ENCODE data around the gene GOLGA5.
"Not testable (repeated sequence)": the region's sequence is repeated elsewhere in the genome, so short reads cannot be mapped to it uniquely, and the experiment has no call there.

Gene GOLGA5

DNA sequence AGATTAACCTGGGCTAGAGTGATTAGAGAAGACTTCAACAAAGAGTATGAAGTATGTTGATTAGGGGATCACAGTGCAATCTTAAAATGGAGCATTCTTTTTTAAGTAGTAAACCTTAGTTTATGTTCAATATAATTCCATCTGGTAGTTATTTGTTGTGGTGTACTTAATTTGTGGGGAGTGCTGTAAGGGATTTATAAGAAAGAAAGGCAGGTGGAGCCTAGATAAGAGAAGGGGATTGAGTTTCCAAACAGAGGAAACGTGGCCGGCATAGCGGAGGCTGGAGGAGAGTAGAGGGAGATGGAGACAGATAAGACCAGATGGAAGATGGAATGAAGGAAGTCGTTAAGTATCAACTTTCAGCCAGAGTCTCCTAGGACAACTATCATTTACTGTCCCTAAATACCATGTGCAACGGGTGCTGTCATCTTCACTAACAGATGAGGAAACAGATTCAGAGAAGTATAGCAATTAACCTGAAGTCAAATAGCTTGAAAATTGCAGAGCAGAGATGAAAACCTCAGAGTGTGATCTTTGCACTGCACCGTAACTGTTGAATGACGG is 38.1 kb downstream of the GOLGA5 start:
- no peak for DNase-seq

DNA sequence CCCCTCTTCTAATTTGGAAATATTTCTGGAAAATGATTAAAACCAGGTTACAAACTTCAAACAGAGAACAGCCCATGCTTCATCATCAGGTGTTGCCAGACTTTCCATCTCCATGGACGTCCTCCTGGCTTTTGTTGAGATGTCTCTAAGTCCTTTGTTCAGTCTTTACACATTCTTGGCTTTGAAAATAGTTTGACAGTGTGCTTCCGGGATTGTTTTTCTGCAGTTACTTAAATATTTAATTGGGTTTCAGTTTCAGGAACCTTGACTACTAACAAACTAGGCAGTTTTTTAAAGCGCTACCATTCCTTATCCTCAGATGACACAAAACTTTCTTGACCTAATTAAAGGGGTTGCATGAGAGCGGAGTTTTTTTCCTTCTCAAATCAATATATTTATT is 47.8 kb downstream of the GOLGA5 start:
- no peak for DNase-seq

DNA sequence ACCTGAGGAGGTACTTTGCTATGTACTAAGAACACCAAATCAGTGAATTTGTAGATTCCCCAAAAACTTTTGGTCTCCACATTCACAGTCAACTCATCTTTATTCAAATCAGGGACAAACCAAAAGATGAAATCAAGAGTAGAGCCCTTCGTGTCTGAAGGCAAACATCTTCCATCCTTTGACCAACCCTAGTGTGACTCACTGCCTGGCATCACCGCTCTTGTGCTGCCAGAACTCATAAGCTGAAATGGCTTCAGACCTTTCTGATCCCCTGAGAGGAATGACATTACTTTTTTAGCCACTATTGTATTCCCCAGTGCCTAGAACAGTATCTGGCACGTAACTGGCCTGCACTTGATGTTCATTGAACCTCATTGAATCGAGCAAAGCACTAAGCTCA is 50.1 kb downstream of the GOLGA5 start:
- no peak for DNase-seq

DNA sequence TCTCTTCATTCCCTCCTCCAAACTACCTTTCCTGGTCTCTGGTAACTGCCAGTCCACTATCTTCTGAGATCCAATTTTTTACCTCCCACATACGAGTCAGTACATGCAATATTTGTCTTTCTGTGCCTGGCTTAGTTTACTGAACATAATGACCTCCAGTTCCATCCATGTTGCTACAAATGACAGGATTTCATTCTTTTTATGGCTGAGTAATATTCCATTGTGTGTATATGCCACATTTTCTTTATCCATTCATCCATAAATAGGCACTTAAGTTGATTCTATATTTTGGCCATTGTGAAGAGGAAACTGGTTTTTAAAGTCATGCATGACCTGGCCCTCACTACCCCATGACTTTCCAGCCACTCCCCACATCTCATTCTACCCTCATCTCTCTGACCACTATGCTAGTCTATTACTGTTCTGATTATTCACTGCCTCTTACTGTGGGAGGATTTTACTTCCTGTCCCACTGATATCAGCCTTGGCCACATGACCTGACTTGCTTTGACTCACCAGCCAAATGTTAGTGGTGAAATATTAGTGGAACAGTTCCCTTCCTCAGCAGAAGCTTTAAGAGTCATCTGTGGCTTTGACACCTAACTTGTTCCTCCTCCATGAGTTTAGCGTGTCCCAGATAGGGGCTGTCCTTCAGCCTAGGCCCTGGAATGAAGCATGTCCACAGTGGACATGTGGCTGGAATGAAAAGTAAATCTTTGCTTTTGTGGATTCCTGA is 52.2 kb downstream of the GOLGA5 start:
- DNase-seq, result no peak

DNA sequence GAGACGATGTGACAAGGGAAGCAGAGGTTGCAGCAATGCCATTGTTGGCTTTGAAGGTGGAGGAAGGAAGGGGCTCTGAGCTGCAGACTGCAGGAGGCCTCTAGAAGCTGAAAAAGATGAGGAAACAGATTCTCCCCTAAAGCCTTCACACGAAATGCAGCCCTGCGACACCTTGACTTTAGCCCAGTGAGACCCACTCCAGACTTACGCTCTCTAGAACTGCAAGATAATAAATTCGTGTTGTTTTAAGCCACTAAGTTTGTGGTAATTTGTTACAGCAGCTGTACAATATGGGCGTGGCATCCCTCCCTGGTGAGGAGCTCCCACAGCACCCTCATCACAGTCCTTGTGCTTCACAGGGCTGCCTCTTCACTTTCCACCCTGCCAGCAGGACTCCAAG is 53.2 kb downstream of the GOLGA5 start:
- no peak for DNase-seq

DNA sequence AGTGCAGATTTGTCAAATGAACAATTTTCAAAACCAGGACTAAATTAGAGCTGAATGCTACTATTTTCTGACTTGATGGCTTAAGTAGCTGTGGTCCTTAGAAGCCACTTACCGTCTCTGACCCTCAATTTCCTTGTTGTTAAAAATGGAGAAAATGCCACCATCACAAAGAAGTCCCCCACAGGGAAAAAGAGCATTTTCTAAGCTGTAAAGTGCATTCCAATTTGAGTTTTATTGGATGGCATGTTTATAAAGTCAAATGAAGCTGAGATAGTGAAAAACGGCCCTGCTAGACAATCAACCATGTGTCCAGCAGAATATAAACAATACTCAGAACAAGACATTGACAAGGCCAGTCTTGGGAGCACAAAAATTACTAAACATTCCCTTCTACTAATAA is 53.6 kb downstream of the GOLGA5 start:
- no peak for DNase-seq

DNA sequence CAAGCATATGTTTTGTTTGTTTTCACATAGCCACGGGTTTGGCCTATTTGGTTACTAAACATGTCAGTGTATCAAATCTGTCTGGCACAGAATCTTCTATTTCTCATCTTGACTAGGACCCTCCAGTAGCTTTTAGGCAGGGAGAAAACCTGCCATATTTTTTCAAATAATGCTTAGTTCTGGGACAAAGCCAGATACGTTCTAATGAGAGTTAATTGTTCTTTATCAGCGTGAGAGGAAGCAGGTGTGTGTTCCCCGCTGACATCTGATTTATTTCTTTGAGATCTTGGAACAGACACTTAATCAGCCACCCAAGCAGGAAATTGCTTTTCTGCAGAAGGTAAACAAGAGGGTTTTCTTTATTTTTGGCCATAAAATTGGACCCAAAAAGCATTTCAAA is 54.8 kb downstream of the GOLGA5 start:
- peak; percentile 87 for DNase-seq

DNA sequence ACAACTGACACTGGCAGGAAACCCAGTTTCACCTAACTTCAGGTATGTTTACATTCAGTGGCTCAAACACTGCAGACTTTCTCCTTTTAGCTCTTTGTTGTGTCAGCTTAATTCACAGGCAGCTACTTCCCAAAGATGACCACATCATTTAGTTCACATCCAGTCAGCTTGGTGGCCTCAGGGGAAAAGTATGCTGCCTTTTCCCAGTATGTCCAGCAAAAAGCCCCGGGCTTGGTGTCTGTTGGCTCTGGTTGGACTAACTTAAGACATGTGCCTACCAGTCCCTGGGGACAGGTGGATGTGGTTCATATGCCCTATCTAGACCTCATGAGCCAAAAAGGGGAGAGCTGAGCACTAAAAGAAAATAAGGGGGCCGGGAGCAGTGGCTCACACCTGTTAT is 56.4 kb downstream of the GOLGA5 start:
- no peak for DNase-seq

DNA sequence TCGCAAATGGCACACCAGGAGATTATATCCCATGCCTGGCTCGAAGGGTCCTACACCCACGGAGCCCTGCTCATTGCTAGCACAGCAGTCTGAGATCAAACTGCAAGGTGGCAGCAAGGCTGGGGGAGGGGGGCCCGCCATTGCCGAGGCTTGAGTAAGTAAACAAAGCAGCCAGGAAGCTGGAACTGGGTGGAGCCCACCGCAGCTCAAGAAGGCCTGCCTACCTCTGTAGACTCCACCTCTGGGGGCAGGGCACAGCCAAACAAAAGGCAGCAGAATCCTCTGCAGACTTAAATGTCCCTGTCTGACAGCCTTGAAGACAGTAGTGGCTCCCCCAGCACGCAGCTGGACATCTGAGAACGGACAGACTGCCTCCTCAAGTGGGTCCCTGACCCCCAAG is 59.0 kb downstream of the GOLGA5 start:
- not testable (repeated sequence) for DNase-seq

DNA sequence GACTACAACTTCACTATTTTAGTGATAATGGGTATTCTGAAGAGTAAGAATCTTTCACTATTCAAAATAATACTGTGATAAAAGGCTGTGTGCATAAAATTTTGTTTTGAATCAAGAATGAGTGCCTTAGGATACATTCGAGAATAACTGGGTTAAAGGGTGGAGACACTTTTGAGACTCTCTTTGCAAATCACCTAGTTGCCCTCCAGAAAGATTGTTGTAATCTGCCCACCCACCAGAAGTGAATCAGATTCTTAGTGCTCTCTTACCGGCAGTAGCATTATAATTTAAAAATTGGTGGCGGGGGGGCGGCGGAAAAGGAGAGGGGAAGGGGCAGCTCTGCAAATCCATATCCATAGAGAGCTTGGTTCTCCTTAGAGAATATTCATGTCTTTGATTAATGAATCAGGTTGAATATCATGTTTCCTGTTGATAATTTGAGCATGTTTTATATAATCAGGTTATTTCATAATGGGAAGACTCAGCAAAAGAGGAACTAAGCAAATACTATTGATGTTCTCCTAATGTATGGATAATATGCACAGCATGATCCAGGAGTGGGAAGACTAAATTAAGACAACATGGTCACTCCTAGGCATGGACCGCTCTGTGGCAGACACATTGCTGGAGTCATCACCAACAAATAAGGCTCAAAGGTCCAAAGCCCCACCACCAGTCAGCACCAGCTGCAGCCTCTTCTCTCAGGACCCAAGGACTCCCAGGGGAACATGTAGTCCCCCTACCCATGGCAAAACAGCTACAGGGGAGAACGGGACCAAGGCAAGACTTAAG is 66.1 kb downstream of the GOLGA5 start:
- DNase-seq, result no peak

DNA sequence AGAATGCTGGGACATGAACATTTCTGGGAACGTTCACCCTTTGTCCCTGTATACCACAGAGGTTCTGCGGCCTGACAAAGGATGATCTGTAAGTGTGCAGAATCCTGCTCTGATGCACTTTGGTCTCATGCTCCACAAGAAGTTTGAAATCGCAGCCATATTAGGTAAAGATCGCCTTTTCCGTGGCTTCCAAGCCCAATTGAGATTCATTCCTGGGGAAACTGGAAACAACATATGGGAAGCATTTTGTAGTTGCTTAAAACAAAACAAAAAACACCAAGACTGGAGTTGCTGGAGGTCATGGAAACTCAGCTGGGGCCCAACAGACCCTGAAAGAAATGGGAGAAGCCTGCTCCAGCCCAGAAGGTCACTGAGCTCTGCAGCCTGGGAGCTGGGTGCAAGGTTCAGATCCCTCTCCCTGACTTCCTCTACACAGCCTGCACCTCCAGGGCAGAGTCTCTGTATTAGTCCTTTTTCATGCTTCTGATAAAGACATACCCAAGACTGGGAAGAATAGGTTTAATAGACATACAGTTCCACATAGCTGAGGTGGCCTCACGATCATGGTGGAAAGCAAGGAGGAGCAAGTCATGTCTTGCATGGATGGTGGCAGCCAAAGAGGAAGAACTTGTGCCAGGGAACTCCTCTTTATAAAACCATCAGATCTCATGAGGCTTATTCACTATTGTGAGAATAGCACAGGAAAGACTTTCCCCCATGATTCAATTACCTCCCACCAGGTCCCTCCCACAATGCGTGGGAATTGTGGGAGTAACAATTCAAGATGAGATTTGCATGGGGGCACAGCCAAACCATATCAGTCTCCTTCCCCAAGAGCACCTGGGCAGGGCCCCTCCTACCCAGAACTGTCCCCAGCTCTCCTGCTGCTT is 68.0 kb downstream of the GOLGA5 start:
- DNase-seq, result no peak

DNA sequence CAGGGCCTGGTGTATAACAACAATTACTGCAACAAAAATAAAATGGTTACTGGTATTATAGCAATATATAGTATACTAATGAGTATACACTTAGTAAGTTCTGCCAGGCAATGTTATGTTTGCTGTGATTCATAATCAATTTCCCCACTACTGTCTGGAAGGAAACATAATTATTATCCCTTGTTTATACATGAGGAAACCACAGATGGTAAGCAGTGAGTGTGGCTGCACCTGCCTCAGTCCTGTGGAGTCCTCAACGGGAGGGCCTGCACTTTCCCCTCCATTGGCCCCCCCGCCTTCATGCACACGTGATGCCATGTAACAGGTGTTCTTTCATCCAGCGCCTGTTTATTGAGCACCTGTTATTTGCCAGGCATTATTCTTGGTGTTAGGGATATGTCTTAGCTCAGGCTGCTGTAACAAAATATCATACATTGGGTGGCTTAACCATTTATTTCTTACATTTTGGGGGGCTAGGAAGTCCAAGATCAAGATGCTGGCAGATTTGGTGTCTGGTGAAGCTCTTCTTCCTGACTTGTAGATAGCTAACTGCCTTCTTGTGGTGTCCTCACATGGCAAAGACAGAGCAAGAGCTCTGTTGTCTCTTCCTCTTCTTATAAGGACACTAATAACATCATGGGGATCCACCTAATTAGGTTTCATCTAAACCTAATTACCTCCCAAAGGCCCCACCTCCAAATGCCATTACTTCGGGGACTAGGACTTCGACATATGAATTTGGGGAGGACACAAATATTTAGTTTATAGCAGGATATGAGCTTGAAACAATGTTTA is 69.4 kb downstream of the GOLGA5 start:
- peak; percentile 93 for DNase-seq

DNA sequence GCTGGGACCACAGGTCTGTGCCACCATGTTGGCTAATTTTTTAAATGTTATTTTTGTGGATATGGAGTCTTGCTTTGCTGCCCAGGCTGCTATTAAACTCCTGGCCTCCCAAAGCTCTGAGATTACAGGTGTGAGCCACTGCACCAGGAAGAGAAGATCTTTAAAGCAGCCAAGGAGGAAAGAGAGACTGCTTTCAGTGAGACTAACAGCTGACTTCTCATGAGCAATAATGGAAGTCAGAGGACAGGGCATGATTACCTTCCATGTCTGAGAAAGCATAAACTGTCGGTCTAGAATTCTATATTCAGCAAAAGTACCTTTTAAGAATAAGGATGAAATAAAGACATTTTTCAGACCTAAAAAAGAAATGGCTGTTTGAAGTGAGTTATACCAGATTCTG is 71.6 kb downstream of the GOLGA5 start:
- DNase-seq, result no peak

DNA sequence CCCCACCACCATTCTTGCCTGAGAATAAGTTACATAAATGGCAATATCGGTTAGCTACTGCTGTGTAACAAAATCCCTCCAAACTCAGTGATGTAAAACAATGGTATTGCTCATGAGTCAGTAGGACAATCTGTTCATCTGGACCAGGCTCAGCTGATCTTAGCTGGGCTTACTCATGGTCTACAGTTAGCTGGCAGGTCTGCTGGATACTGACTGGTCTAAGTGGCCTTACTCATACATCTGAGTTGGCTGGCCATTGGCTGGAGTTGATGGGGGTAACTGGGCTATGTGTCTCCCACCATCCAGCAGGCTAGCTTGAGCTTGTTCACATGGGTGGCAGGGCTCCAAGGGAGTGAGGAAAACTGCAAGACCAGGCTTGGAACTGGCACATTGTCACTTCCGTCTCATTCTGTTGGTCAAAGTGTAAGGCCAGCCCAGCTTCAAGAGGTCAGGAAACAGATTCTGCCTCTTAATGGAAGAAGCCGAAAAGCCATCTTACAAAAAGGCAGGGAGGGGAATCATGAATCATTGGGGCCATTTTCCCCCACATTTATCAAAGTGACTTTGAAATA is 72.2 kb downstream of the GOLGA5 start:
- no peak for DNase-seq

DNA sequence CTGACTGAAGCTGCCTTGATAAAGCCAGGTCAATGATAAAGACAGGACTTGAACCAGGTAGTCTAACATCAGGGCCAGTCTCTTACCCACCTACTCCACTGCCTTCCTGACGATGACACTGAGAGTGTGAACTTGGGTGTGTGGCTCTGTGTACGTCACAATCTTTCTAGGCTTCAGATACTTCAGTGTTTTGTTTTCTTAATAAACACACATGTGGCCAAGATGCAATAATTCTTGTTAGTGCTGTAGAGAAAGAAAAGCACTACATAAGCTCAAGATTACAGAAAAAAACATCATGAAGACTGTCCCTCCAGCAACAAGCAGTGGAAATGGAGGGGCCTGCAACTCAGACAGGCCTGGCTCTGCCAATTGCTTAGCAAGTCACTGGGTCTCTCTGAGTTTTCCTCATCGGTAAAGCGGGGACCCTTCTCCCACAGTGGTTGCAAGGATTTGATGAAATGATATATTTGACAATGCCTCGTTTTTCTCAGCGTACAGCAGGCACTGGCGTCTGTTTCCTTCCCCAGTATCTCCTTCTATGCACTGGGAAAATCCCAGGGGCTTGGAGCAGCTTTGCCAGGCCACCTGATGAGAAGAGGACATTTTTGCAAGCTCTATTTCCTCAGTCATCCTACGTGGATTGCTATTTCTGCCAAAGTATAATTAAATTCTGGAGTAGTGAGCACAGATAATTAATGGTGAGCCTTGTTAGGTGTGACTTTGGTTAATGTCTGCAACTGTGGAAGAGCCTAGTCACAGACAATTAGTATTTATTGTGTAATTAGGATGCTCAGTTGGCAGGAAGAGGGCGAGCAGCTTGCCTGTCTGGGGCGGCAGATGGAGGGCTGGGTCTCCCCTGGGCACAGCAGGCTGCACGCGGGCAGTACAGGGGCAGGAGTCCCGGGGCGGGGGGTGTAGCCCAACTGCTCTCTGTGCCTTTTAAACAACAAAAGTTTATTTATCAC is 73.1 kb downstream of the GOLGA5 start:
- DNase-seq, result no peak

DNA sequence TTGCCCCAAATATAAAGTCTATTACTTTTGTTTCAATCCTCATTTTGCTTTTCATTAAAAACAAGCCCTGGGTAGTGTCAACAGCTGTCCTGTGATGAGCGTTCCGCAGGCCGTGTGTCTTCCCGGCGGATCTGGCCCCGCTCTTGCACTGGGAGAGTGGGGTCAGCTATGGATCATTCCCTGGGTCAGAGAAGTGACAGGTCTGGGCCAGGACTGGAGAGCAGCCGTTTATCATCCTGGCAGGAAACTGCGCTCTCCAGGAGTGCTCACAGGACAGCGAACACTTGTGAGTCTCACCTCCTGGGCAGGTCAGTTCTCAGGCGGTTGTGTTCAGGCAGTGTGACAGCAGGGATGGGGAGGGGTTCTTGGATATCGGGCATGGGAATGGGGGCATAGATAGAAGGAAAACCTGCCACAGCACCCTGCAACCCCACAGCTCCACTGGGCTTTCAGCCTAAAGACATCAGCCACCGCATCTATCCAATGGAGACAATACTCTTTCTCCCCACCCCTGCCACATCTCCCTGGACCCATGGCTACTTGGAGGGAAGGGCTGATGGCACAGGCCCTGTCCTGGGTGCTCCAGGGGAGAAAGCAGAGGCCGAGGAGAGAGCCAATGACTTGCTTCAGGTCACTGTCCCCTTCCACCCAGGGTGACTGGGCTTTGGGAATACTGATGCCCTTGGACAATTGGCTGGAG is 81.0 kb downstream of the GOLGA5 start:
- DNase-seq, result no peak

DNA sequence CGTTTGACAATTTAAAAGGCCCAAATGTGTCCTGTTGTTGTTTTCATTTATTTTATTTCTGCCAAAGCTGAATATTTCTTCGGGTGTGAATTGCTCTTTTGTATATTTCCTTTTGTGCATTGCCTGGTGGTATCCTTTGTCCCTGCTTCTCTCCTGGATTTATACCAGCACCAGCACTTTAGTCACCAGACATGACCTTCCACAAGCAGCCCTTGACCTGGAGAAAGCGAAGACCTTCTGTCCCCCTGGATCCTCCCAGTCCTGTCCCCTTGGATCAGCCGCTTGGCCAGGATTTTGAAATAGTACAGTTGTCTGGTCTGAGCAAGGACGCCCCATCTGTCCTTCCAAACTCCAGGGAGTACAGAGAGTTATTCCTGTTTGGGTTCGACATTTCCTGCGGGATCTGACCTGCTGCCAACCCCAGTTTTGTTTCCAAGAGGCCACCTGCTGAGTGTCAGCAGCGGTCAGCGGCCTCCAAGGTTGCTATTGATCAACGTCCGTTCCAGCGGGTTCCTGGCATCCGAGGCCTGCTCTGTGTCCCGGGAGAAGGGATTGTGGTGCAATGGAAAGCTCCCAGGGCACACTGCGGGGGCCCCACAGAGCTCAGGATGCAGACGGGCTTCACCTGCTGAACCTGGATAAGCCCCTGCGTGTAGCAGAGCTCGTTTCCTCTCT is 83.8 kb downstream of the GOLGA5 start:
- DNase-seq, result no peak

DNA sequence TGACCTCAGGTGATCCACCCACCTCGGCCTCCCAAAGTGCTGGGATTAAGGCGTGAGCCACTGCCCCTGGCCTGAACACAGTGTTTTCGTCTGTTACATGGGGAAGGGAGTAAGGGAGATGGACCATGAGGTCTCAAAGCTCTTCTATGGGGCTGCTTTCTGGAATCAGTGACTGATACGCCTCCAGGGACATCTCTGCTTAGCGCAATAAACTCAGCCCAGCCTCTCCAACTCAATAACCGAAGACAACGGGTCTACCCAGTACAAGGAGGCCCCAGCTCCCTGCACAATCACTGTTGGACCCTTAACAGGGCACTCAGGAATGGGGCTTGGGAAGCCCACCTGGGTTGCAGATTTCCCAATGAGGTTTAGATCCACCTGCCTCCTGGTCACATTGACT is 86.2 kb downstream of the GOLGA5 start:
- DNase-seq, result no peak

DNA sequence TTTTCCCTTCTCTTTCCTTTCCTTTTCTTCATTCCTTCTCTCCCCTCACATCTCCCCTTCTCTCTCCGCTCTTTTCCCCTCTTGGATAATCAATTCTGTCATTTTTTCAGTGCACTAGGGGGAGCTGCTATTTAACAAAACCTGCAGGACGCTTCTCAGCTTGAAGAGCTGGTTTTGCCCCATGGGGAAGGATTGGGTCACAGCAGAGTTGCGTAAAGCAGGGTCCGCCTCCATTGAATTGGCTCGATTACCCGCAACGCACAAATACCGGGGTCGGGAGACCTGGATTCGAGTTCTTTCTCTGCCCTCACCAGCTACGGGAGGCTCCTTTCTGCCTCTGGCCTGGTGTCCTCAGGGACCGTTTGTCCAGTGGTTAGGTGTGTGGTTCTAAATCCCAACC is 86.7 kb downstream of the GOLGA5 start:
- DNase-seq, result peak; percentile 49

DNA sequence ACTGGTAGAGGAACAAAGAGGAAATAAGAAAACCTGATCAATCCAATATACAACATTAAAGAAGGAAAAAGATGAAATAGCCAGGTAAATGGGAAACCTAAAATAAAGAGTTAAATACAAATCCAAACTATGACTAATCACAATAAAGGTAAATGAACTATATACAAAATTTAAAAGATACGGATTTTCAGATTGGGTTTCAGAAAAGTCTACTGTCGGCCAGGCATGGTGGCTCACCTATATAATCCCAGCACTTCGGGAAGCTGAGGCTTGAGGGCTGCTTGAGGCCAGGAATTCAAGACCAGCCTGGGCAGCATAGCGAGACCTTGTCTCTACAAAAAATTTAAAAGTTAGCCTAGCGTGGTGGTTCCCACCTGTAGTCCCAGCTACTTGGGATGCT is 89.0 kb downstream of the GOLGA5 start:
- no peak for DNase-seq

All from NCI-H774 (cell line).